HEK293 (cell line): ENCODE data around the gene PAK1.

Experiments used
- KLF16 ChIP-seq: fragments of 450-650 bp; formaldehyde crosslinking; IDR thresholded peaks from 2 replicates; pipeline ENCODE4 v1.5.1; 2017; ENCODE audit warnings: missing biosample characterization, missing genetic modification characterization
- KLF9 ChIP-seq: fragments of 450-650 bp; formaldehyde crosslinking; IDR thresholded peaks from 2 replicates; pipeline ENCODE4 v1.5.1; 2016; ENCODE audit warnings: missing biosample characterization, missing genetic modification characterization, low read depth
- WT1 ChIP-seq: fragments of 450-650 bp; formaldehyde crosslinking; IDR thresholded peaks from 2 replicates; pipeline ENCODE4 v1.5.1; 2016; ENCODE audit warnings: missing biosample characterization, missing genetic modification characterization
- ZBTB1 ChIP-seq: fragments of 450-650 bp; formaldehyde crosslinking; IDR thresholded peaks from 2 replicates; pipeline ENCODE4 v1.5.1; 2016; ENCODE audit warnings: missing biosample characterization, missing genetic modification characterization
- ZNF324 ChIP-seq: fragments of 450-650 bp; formaldehyde crosslinking; IDR thresholded peaks from 2 replicates; pipeline ENCODE4 v1.5.1; 2016; ENCODE audit warnings: missing biosample characterization, missing genetic modification characterization
- ZNF521 ChIP-seq: fragments of 450-650 bp; formaldehyde crosslinking; IDR thresholded peaks from 2 replicates; pipeline ENCODE4 v1.5.1; 2017; ENCODE audit warnings: missing biosample characterization, mild to moderate bottlenecking, missing genetic modification characterization
- ZNF558 ChIP-seq: fragments of 450-650 bp; formaldehyde crosslinking; IDR thresholded peaks from 2 replicates; pipeline ENCODE4 v1.5.1; 2016; ENCODE audit warnings: missing biosample characterization, missing genetic modification characterization
- TF ChIP-seq, protein P1 (sequence below): fragments of 450-650 bp; formaldehyde crosslinking; IDR thresholded peaks from 2 replicates; pipeline ENCODE4 v1.5.1; 2016; ENCODE audit warnings: missing biosample characterization, missing genetic modification characterization
- TF ChIP-seq, protein P2 (sequence below): fragments of 450-650 bp; formaldehyde crosslinking; IDR thresholded peaks from 2 replicates; pipeline ENCODE4 v1.5.1; 2016; ENCODE audit warnings: missing biosample characterization, missing genetic modification characterization
- TF ChIP-seq, protein P3 (sequence below): fragments of 450-650 bp; formaldehyde crosslinking; IDR thresholded peaks from 2 replicates; pipeline ENCODE4 v1.5.1; 2016; ENCODE audit warnings: missing biosample characterization, missing genetic modification characterization, low read depth
- TF ChIP-seq, protein P4 (sequence below): fragments of 450-650 bp; formaldehyde crosslinking; IDR thresholded peaks from 2 replicates; pipeline ENCODE4 v1.5.1; 2016; ENCODE audit warnings: missing biosample characterization, missing genetic modification characterization
- TF ChIP-seq, protein P5 (sequence below): fragments of 450-650 bp; formaldehyde crosslinking; IDR thresholded peaks from 2 replicates; pipeline ENCODE4 v1.5.1; 2017; ENCODE audit warnings: missing biosample characterization, missing genetic modification characterization

DNA sequence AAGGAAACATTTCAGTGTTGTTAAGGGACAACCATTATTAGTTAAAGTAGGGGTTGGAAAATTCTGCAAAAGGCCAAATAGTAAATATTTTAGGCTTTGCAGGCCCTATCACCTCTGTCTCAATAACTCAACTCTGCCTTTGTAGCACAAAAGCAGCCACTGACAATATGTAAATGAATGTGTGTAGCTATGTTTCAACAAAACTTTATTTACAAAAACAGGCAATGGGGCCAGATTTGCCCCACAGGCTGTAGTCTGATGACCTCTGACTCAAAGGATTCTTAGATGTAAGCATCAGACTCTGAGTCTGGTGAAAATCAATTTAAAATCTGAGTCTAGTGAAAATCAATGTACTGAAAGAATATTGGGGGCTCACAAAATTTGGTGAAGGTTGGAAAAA lies 50.3 kb downstream of the PAK1 start:
- TF ChIP-seq ZNF324 (tag by site-specific recombination), result no peak
- no peak for TF ChIP-seq KLF9 (tag by site-specific recombination)
- no peak for TF ChIP-seq KLF16 (tag by site-specific recombination)
- no peak for TF ChIP-seq ZNF558
- TF ChIP-seq, protein P1, sequence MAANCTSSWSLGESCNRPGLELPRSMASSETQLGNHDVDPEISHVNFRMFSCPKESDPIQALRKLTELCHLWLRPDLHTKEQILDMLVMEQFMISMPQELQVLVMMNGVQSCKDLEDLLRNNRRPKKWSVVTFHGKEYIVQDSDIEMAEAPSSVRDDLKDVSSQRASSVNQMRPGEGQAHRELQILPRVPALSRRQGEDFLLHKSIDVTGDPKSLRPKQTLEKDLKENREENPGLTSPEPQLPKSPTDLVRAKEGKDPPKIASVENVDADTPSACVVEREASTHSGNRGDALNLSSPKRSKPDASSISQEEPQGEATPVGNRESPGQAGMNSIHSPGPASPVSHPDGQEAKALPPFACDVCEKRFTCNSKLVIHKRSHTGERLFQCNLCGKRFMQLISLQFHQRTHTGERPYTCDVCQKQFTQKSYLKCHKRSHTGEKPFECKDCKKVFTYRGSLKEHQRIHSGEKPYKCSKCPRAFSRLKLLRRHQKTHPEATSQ, result no peak
- TF ChIP-seq, protein P2, sequence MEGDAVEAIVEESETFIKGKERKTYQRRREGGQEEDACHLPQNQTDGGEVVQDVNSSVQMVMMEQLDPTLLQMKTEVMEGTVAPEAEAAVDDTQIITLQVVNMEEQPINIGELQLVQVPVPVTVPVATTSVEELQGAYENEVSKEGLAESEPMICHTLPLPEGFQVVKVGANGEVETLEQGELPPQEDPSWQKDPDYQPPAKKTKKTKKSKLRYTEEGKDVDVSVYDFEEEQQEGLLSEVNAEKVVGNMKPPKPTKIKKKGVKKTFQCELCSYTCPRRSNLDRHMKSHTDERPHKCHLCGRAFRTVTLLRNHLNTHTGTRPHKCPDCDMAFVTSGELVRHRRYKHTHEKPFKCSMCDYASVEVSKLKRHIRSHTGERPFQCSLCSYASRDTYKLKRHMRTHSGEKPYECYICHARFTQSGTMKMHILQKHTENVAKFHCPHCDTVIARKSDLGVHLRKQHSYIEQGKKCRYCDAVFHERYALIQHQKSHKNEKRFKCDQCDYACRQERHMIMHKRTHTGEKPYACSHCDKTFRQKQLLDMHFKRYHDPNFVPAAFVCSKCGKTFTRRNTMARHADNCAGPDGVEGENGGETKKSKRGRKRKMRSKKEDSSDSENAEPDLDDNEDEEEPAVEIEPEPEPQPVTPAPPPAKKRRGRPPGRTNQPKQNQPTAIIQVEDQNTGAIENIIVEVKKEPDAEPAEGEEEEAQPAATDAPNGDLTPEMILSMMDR (tag by site-specific recombination), result no peak
- no peak for TF ChIP-seq ZNF521 (tag by site-specific recombination)
- no peak for TF ChIP-seq WT1 (tag by site-specific recombination)
- TF ChIP-seq, protein P3, sequence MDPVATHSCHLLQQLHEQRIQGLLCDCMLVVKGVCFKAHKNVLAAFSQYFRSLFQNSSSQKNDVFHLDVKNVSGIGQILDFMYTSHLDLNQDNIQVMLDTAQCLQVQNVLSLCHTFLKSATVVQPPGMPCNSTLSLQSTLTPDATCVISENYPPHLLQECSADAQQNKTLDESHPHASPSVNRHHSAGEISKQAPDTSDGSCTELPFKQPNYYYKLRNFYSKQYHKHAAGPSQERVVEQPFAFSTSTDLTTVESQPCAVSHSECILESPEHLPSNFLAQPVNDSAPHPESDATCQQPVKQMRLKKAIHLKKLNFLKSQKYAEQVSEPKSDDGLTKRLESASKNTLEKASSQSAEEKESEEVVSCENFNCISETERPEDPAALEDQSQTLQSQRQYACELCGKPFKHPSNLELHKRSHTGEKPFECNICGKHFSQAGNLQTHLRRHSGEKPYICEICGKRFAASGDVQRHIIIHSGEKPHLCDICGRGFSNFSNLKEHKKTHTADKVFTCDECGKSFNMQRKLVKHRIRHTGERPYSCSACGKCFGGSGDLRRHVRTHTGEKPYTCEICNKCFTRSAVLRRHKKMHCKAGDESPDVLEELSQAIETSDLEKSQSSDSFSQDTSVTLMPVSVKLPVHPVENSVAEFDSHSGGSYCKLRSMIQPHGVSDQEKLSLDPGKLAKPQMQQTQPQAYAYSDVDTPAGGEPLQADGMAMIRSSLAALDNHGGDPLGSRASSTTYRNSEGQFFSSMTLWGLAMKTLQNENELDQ (tag by site-specific recombination), result no peak
- no peak for TF ChIP-seq ZBTB1 (tag by site-specific recombination)
- TF ChIP-seq, protein P4, sequence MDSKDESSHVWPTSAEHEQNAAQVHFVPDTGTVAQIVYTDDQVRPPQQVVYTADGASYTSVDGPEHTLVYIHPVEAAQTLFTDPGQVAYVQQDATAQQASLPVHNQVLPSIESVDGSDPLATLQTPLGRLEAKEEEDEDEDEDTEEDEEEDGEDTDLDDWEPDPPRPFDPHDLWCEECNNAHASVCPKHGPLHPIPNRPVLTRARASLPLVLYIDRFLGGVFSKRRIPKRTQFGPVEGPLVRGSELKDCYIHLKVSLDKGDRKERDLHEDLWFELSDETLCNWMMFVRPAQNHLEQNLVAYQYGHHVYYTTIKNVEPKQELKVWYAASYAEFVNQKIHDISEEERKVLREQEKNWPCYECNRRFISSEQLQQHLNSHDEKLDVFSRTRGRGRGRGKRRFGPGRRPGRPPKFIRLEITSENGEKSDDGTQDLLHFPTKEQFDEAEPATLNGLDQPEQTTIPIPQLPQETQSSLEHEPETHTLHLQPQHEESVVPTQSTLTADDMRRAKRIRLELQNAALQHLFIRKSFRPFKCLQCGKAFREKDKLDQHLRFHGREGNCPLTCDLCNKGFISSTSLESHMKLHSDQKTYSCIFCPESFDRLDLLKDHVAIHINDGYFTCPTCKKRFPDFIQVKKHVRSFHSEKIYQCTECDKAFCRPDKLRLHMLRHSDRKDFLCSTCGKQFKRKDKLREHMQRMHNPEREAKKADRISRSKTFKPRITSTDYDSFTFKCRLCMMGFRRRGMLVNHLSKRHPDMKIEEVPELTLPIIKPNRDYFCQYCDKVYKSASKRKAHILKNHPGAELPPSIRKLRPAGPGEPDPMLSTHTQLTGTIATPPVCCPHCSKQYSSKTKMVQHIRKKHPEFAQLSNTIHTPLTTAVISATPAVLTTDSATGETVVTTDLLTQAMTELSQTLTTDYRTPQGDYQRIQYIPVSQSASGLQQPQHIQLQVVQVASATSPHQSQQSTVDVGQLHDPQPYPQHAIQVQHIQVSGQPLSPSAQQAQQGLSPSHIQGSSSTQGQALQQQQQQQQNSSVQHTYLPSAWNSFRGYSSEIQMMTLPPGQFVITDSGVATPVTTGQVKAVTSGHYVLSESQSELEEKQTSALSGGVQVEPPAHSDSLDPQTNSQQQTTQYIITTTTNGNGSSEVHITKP, result no peak
- TF ChIP-seq, protein P5, sequence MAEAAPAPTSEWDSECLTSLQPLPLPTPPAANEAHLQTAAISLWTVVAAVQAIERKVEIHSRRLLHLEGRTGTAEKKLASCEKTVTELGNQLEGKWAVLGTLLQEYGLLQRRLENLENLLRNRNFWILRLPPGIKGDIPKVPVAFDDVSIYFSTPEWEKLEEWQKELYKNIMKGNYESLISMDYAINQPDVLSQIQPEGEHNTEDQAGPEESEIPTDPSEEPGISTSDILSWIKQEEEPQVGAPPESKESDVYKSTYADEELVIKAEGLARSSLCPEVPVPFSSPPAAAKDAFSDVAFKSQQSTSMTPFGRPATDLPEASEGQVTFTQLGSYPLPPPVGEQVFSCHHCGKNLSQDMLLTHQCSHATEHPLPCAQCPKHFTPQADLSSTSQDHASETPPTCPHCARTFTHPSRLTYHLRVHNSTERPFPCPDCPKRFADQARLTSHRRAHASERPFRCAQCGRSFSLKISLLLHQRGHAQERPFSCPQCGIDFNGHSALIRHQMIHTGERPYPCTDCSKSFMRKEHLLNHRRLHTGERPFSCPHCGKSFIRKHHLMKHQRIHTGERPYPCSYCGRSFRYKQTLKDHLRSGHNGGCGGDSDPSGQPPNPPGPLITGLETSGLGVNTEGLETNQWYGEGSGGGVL (tag by site-specific recombination), result no peak
